ENCODE results near the gene ERFE.

Gene ERFE

GRCh38 chr2:238126775-238127164 lies 32.0 kb upstream of the ERFE start:
- no peak for DNase-seq (ENCODE audit: low read depth)

- peak; percentile 18 for DNase-seq (ENCODE audit: low read depth)
Measured at GRCh38 chr2:238127165-238128060, 31.4 kb upstream of the ERFE start.

- DNase-seq (ENCODE audit: low read depth), result no peak
Measured at GRCh38 chr2:238128061-238128440, 30.7 kb upstream of the ERFE start.

GRCh38 chr2:238128534-238129001 lies 30.2 kb upstream of the ERFE start:
- no peak for DNase-seq (ENCODE audit: low read depth)

- no peak for DNase-seq (ENCODE audit: low read depth)
Measured at GRCh38 chr2:238129166-238130010, 29.4 kb upstream of the ERFE start.

- DNase-seq (ENCODE audit: low read depth), result no peak
Measured at GRCh38 chr2:238130111-238130695, 28.6 kb upstream of the ERFE start.

GRCh38 chr2:238130696-238131628 lies 27.8 kb upstream of the ERFE start:
- no peak for DNase-seq (ENCODE audit: low read depth)

- no peak for DNase-seq (ENCODE audit: low read depth)
Measured at GRCh38 chr2:238131761-238132462, 26.9 kb upstream of the ERFE start.

- DNase-seq (ENCODE audit: low read depth), result no peak
Measured at GRCh38 chr2:238132463-238133450, 26.0 kb upstream of the ERFE start.

- no peak for DNase-seq (ENCODE audit: low read depth)
Measured at GRCh38 chr2:238133499-238134392, 25.0 kb upstream of the ERFE start.

GRCh38 chr2:238134393-238134785 lies 24.4 kb upstream of the ERFE start:
- DNase-seq (ENCODE audit: low read depth), result no peak

GRCh38 chr2:238135601-238136150 lies 23.1 kb upstream of the ERFE start:
- DNase-seq (ENCODE audit: low read depth), result no peak

GRCh38 chr2:238136820-238137537 lies 21.8 kb upstream of the ERFE start:
- peak; percentile 55 for DNase-seq (ENCODE audit: low read depth)

GRCh38 chr2:238137885-238138284 lies 20.9 kb upstream of the ERFE start:
- DNase-seq (ENCODE audit: low read depth), result no peak

- no peak for DNase-seq (ENCODE audit: low read depth)
Measured at GRCh38 chr2:238138331-238139195, 20.2 kb upstream of the ERFE start, which contains the start of gene KLHL30. TSS of gene KLHL30 (plus strand) at chr2:238138668. CDS start at chr2:238140755, 2,087 bp downstream.

Data from stromal cell of bone marrow (primary cell).